GM23338 (cell line): Measurements from ENCODE around the gene KCTD2. TPM values are rescaled to one million over a fixed set of nuclear protein-coding genes. Genes with fewer than 3 reads are reported as not detected.

Experiments used
- ATAC-seq: fragments of 200-7000 bp; cut with Tn5 transposase; 3 replicates; pipeline ENCODE4 v1.9.1; 2020
- DNase-seq: peaks from one replicate; pipeline ENCODE4 v3.0.0-alpha.2; 2015; ENCODE audit warnings: low spot score
- H2AFZ ChIP-seq: fragments of 200-600 bp; sonication (generic); 2 replicates; pipeline ENCODE4 v1.8.0; 2016; ENCODE audit warnings: antibody characterized with exemption, mild to moderate bottlenecking, moderate library complexity
- H3F3A ChIP-seq: fragments of 200-600 bp; sonication (generic); replicated peaks from 2 replicates; pipeline ENCODE4 v1.8.0; 2017; ENCODE audit warnings: antibody characterized with exemption, mixed run types, low read depth
- H3K27ac ChIP-seq: fragments of 200-600 bp; sonication (generic); 2 replicates; pipeline ENCODE4 v1.6.1; 2016; ENCODE audit warnings: low read depth
- H3K27me3 ChIP-seq: fragments of 200-600 bp; sonication (generic); 2 replicates; pipeline ENCODE4 v1.8.0; 2016; ENCODE audit warnings: mild to moderate bottlenecking, mixed run types, moderate library complexity; ENCODE audit not compliant: insufficient read depth
- H3K36me3 ChIP-seq: fragments of 200-600 bp; sonication (generic); 2 replicates; pipeline ENCODE4 v1.8.0; 2016; ENCODE audit warnings: mild to moderate bottlenecking; ENCODE audit not compliant: insufficient read depth
- H3K4me1 ChIP-seq: fragments of 200-600 bp; sonication (generic); 2 replicates; pipeline ENCODE4 v1.8.0; 2016; ENCODE audit warnings: mild to moderate bottlenecking, moderate library complexity; ENCODE audit not compliant: insufficient read depth
- H3K4me2 ChIP-seq: fragments of 200-600 bp; sonication (generic); 2 replicates; pipeline ENCODE4 v1.7.1; 2017; ENCODE audit warnings: mixed run types
- H3K4me3 ChIP-seq: fragments of 200-600 bp; sonication (generic); 2 replicates; pipeline ENCODE4 v1.6.1; 2016; ENCODE audit warnings: mixed run types
- H3K79me2 ChIP-seq: fragments of 200-600 bp; sonication (generic); replicated peaks from 2 replicates; pipeline ENCODE4 v1.8.0; 2017; ENCODE audit warnings: mild to moderate bottlenecking; ENCODE audit not compliant: insufficient read depth
- H3K9me2 ChIP-seq: fragments of 200-600 bp; sonication (generic); 2 replicates; pipeline ENCODE4 v1.8.0; 2017; ENCODE audit not compliant: insufficient read depth
- H4K20me1 ChIP-seq: fragments of 200-600 bp; sonication (generic); replicated peaks from 2 replicates; pipeline ENCODE4 v1.8.0; 2017; ENCODE audit warnings: mild to moderate bottlenecking; ENCODE audit not compliant: insufficient read depth
- H3K27ac Mint-ChIP-seq: 2 replicates; pipeline ENCODE4 v1.8.0; 2020; ENCODE audit warnings: inconsistent platforms, mild to moderate bottlenecking, moderate library complexity, mixed read lengths
- H3K27me3 Mint-ChIP-seq: 3 replicates; pipeline ENCODE4 v1.8.0; 2022; ENCODE audit warnings: low read depth, mild to moderate bottlenecking, moderate library complexity, mixed read lengths, inconsistent platforms; ENCODE audit not compliant: insufficient read depth, poor library complexity
- H3K36me3 Mint-ChIP-seq: 3 replicates; pipeline ENCODE4 v1.8.0; 2021; ENCODE audit warnings: low read depth, mild to moderate bottlenecking, inconsistent platforms, moderate library complexity, mixed read lengths
- H3K4me1 Mint-ChIP-seq: 3 replicates; pipeline ENCODE4 v1.8.0; 2020; ENCODE audit warnings: mild to moderate bottlenecking, inconsistent platforms, mixed read lengths
- H3K4me3 Mint-ChIP-seq: 3 replicates; pipeline ENCODE4 v1.8.0; 2021; ENCODE audit warnings: moderate library complexity, mild to moderate bottlenecking, inconsistent platforms, mixed read lengths
- H3K9me3 Mint-ChIP-seq: 3 replicates; pipeline ENCODE4 v1.8.0; 2020; ENCODE audit warnings: moderate library complexity, mild to moderate bottlenecking, inconsistent platforms, mixed read lengths
- CREB1 ChIP-seq: fragments of 250-450 bp; sonication (Bioruptor Pico); IDR thresholded peaks from 2 replicates; pipeline ENCODE4 v1.5.0; 2020; ENCODE audit warnings: low read depth, mild to moderate bottlenecking, moderate library complexity
- CTCF ChIP-seq, 2 experiments: fragments of 200-600 bp in 1 of 2; sonication (generic) in 1 of 2; conservative IDR thresholded peaks; 2 replicates each; pipeline versions ENCODE4 v1.5.1 to v1.6.1; 2016 to 2017; ENCODE audit warnings: antibody characterized with exemption in 2 of 2, low read depth in 2 of 2, mild to moderate bottlenecking in 2 of 2, moderate library complexity in 1 of 2
- EZH2 ChIP-seq: fragments of 200-600 bp; sonication (generic); IDR thresholded peaks from one replicate; pipeline ENCODE4 v1.8.0; 2017; ENCODE audit warnings: antibody characterized with exemption, mild to moderate bottlenecking, low read depth; ENCODE audit not compliant: unreplicated experiment
- EZH2phosphoT487 ChIP-seq: fragments of 200-600 bp; sonication (generic); IDR thresholded peaks from one replicate; pipeline ENCODE4 v1.8.1; 2018; ENCODE audit warnings: antibody characterized with exemption; ENCODE audit not compliant: unreplicated experiment
- JUNB ChIP-seq: IDR thresholded peaks from one replicate; pipeline ENCODE4 v1.6.1; 2016; ENCODE audit warnings: antibody characterized with exemption; ENCODE audit not compliant: unreplicated experiment
- NANOG ChIP-seq: IDR thresholded peaks from 2 replicates; pipeline ENCODE4 v1.6.1; 2016; ENCODE audit warnings: antibody characterized with exemption, borderline replicate concordance
- POLR2AphosphoS5 ChIP-seq: IDR thresholded peaks from 2 replicates; pipeline ENCODE4 v1.6.1; 2016; ENCODE audit warnings: antibody characterized with exemption, low read depth
- REST ChIP-seq: IDR thresholded peaks from one replicate; pipeline ENCODE4 v1.6.1; 2018; ENCODE audit warnings: antibody characterized with exemption; ENCODE audit not compliant: unreplicated experiment
- STAT1 ChIP-seq: IDR thresholded peaks from one replicate; pipeline ENCODE4 v1.6.1; 2016; ENCODE audit warnings: antibody characterized with exemption; ENCODE audit not compliant: unreplicated experiment
- ZNF114 ChIP-seq: fragments of 250-450 bp; sonication (Bioruptor Pico); IDR thresholded peaks from 2 replicates; pipeline ENCODE4 v1.5.0; 2020; ENCODE audit warnings: mild to moderate bottlenecking, moderate library complexity
- ZNF331 ChIP-seq: fragments of 250-450 bp; sonication (Bioruptor Pico); IDR thresholded peaks from 2 replicates; pipeline ENCODE4 v1.5.0; 2020; ENCODE audit warnings: low read depth, mild to moderate bottlenecking, moderate library complexity
- ZNF462 ChIP-seq: fragments of 250-450 bp; sonication (Bioruptor Pico); IDR thresholded peaks from 2 replicates; pipeline ENCODE4 v1.5.0; 2020; ENCODE audit warnings: mild to moderate bottlenecking, moderate library complexity
- polyA plus RNA-seq: library from polyadenylated mRNA; unstranded; fragments of >200 nt; fragmentation: Nextera tagmentation; extraction: Ambion mirVana; gene quantifications from 2 replicates; pipeline ENCODE4 v1.2.1, GENCODE V29; 2016
- total RNA-seq: library from RNA; depleted of rRNA; stranded (reverse); fragments of >200 nt; shearing (Covaris generic); gene quantifications from 2 replicates; pipeline ENCODE4 v1.2.3, GENCODE V29; 2014

The KCTD2 gene
- total and polyA plus RNA-seq, 2 experiments from 2014 or later = 7.4 to 30.0 TPM

GRCh38 chr17:75061618-75062017 is 14.6 kb downstream of the KCTD2 start:
- Histone ChIP-seq H2AFZ (no peak overlapping the region), H3K4me3 (no peak overlapping the region), H3K79me2 (peaks cover 6% of the 10 kb centered on the region; the same call in 1 of the 2 replicates), H4K20me1 (peaks cover 10% of the 10 kb centered on the region; the same call in 1 of the 2 replicates), H3K4me2 (no peak overlapping the region), H3K4me1 (no peaks in the 10 kb centered on the region), H3K27ac (no peak overlapping the region), H3K9me2 (no peaks in the 10 kb centered on the region), H3K27me3 (no peaks in the 10 kb centered on the region), H3F3A (0 out of 2 replicates have a peak, but pooled peaks cover 6% of the 10 kb centered on the region), H3K36me3 (peaks cover 40% of the 10 kb centered on the region)
- TF ChIP-seq JUNB = no peak
- DNase-seq = no peak
- Mint-ChIP-seq H3K27me3 (peaks cover 10% of the 10 kb centered on the region), H3K36me3 (peaks cover 66% of the 10 kb centered on the region), H3K9me3 (no peaks in the 10 kb centered on the region), H3K27ac (no peak overlapping the region), H3K4me3 (no peak overlapping the region), H3K4me1 (no peaks in the 10 kb centered on the region)
- no peak for ATAC-seq

- Histone ChIP-seq H3K27me3 (no peaks in the 10 kb centered on the region), H3K36me3 (peaks cover 40% of the 10 kb centered on the region), H3F3A (0 out of 2 replicates have a peak, but pooled peaks cover 6% of the 10 kb centered on the region), H3K4me2 (no peak overlapping the region), H3K9me2 (no peaks in the 10 kb centered on the region), H3K4me3 (no peak overlapping the region), H3K4me1 (no peaks in the 10 kb centered on the region), H3K79me2 (no peaks in the 10 kb centered on the region), H3K27ac (0 out of 2 replicates have a peak overlapping the region, but pooled peaks have one; percentile 26), H4K20me1 (peaks cover 10% of the 10 kb centered on the region; the same call in 1 of the 2 replicates), H2AFZ (no peak overlapping the region)
- H3K9me3 Mint-ChIP-seq = no peaks in the 10 kb centered on the region
- no peaks in the 10 kb centered on the region for H3K4me1 Mint-ChIP-seq
- no peak for ATAC-seq
- H3K36me3 Mint-ChIP-seq = peaks cover 56% of the 10 kb centered on the region
- DNase-seq = no peak
- peaks cover 10% of the 10 kb centered on the region for H3K27me3 Mint-ChIP-seq
- H3K27ac Mint-ChIP-seq = no peak overlapping the region
- H3K4me3 Mint-ChIP-seq = no peak overlapping the region
- TF ChIP-seq STAT1 = no peak
- no peak for TF ChIP-seq EZH2phosphoT487
- TF ChIP-seq ZNF114 (CRISPR knock-in tag) = no peak
- no peak for TF ChIP-seq NANOG
- no peak for TF ChIP-seq POLR2AphosphoS5
- no peak for TF ChIP-seq CREB1 (CRISPR knock-in tag)
- TF ChIP-seq ZNF331 (CRISPR knock-in tag) = no peak
- no peak for TF ChIP-seq REST
- no peak for TF ChIP-seq CTCF (conservative IDR thresholded peaks at IDR 0.05; ENCODE audit: low read depth in 2 of 2)
- TF ChIP-seq EZH2 = no peak
- TF ChIP-seq ZNF462 = no peak
These were observed 16.2 kb downstream of the KCTD2 start for GRCh38 chr17:75063201-75063600.
